ENCODE measurements around the gene ANKHD1. TPM values are rescaled to one million over a fixed set of nuclear protein-coding genes. Genes with fewer than 3 reads are reported as not detected.

The ANKHD1 gene
- total RNA-seq, 1 experiment from 2014 or later, result 140 TPM

GRCh38 chr5:140361901-140362300 lies 39.7 kb upstream of the ANKHD1 start:
- TF ChIP-seq POLR2AphosphoS5 (IDR thresholded peaks at IDR 0.05; ENCODE audit: low read depth, low read length) (no peak), REST (IDR thresholded peaks at IDR 0.05; ENCODE audit: insufficient read depth in 1 of 2, low read depth in 2 of 2, low read length in 1 of 2) (no peak), SIN3A (IDR thresholded peaks at IDR 0.05; ENCODE audit: borderline replicate concordance, insufficient read depth, low read depth, low read length) (no peak), CTCF (IDR thresholded peaks at IDR 0.05) (no peak), TCF7L2 (IDR thresholded peaks at IDR 0.05; ENCODE audit: low read depth, low read length) (no peak)
- Histone ChIP-seq H3K4me3 (ENCODE audit: low read depth in 2 of 2, low read length in 2 of 2) (no peak overlapping the region), H3K4me1 (ENCODE audit: control insufficient read depth, insufficient read depth, low read length) (no peaks in the 10 kb centered on the region), H3K27me3 (ENCODE audit: control insufficient read depth, insufficient read depth, low read length) (no peaks in the 10 kb centered on the region), H3K27ac (ENCODE audit: low read length) (no peak overlapping the region), H3K36me3 (ENCODE audit: control insufficient read depth, insufficient read depth, low read length) (no peaks in the 10 kb centered on the region), H3K9me3 (ENCODE audit: control insufficient read depth, insufficient read depth, low read depth, low read length) (no peaks in the 10 kb centered on the region)
- no peak for DNase-seq (ENCODE audit: low read depth, low spot score)
- in situ Hi-C loops (cut with HindIII; ENCODE audit: low pct_unique_long_range_greater_than_20kb, low sequenced_read_pairs), result no loop called here
- POLR2A ChIA-PET, result no interaction called here
- CTCF ChIA-PET, result interaction anchor here (2.2 kb wide), 1 partner anchor 118 kb away, joined by 14 read pairs; no protein-coding TSS in a partner anchor
- no TSS peak for BruUV-seq (replicated peaks)
- intact Hi-C loops (cut with micrococcal nuclease; ENCODE audit: unreplicated experiment), result no loop called here
- no peak for ATAC-seq

- no peaks in the 10 kb centered on the region for H3K36me3 ChIP-seq (ENCODE audit: control insufficient read depth, insufficient read depth, low read length)
- H3K4me3 ChIP-seq (ENCODE audit: low read depth in 2 of 2, low read length in 2 of 2), result no peak overlapping the region
- in situ Hi-C loops (cut with HindIII; ENCODE audit: low pct_unique_long_range_greater_than_20kb, low sequenced_read_pairs), result no loop called here
- no peaks in the 10 kb centered on the region for H3K4me1 ChIP-seq (ENCODE audit: control insufficient read depth, insufficient read depth, low read length)
- TF ChIP-seq SIN3A (IDR thresholded peaks at IDR 0.05; ENCODE audit: borderline replicate concordance, insufficient read depth, low read depth, low read length) (no peak), CTCF (IDR thresholded peaks at IDR 0.05) (no peak), REST (IDR thresholded peaks at IDR 0.05; ENCODE audit: insufficient read depth in 1 of 2, low read depth in 2 of 2, low read length in 1 of 2) (no peak), POLR2AphosphoS5 (IDR thresholded peaks at IDR 0.05; ENCODE audit: low read depth, low read length) (no peak), TCF7L2 (IDR thresholded peaks at IDR 0.05; ENCODE audit: low read depth, low read length) (no peak)
- intact Hi-C loops (cut with micrococcal nuclease; ENCODE audit: unreplicated experiment), result no loop called here
- no peak overlapping the region for H3K27ac ChIP-seq (ENCODE audit: low read length)
- ATAC-seq, result no peak
- no peak for DNase-seq (ENCODE audit: low read depth, low spot score)
- BruUV-seq (replicated peaks), result no TSS peak
- CTCF ChIA-PET, result interaction anchor here (2.2 kb wide), 1 partner anchor 118 kb away, joined by 14 read pairs; no protein-coding TSS in a partner anchor
- H3K9me3 ChIP-seq (ENCODE audit: control insufficient read depth, insufficient read depth, low read depth, low read length), result no peaks in the 10 kb centered on the region
- H3K27me3 ChIP-seq (ENCODE audit: control insufficient read depth, insufficient read depth, low read length), result no peaks in the 10 kb centered on the region
- POLR2A ChIA-PET, result no interaction called here
These were observed 39.3 kb upstream of the ANKHD1 start for GRCh38 chr5:140362311-140362710.
